HEK293 (cell line): ENCODE data around the gene AKTIP.
A peak's percentile ranks its signal among the peaks of the same experiment; 100 is the strongest.

Experiments used
- CTCF ChIA-PET: fragments of 350-600 bp; formaldehyde crosslinking; extraction: SDS; loops from one replicate; lab custom pipeline; 2021; ENCODE audit warnings: antibody characterized with exemption; lab: Yijun Ruan, JAX
- POLR2A ChIA-PET: fragments of 300-600 bp; formaldehyde crosslinking; extraction: SDS; loops from one replicate; lab custom pipeline; 2020; ENCODE audit warnings: antibody characterized with exemption, inconsistent platforms; lab: Yijun Ruan, JAX
- H3K27ac ChIP-seq: fragments of 200-500 bp; sonication (Bioruptor generic); 2 replicates; pipeline ENCODE4 v1.5.1; 2014; ENCODE audit warnings: low read depth, low read length, control low read depth, inconsistent platforms; ENCODE audit errors: extremely low read depth
- H3K36me3 ChIP-seq, 2 experiments: fragments of 200-500 bp in 1 of 2; sonication (Bioruptor generic) in 1 of 2; 1 replicate in 1 of 2; 2 replicates in 1 of 2; pipeline ENCODE4 v1.5.1; 2014 to 2017; ENCODE audit warnings: inconsistent platforms in 2 of 2, low read length in 2 of 2; ENCODE audit not compliant: control insufficient read depth in 2 of 2, insufficient read depth in 1 of 2
- H3K4me1 ChIP-seq: fragments of 200-500 bp; sonication (Bioruptor generic); 2 replicates; pipeline ENCODE4 v1.5.1; 2014; ENCODE audit warnings: mild to moderate bottlenecking, low read length, inconsistent platforms; ENCODE audit not compliant: control insufficient read depth, insufficient read depth
- H3K4me3 ChIP-seq: 2 replicates; pipeline ENCODE4 v1.5.1; 2011; ENCODE audit warnings: low read depth, mild to moderate bottlenecking, control low read depth, low read length, moderate library complexity
- H3K9me3 ChIP-seq: fragments of 200-500 bp; sonication (Bioruptor generic); 2 replicates; pipeline ENCODE4 v1.5.1; 2014; ENCODE audit warnings: low read depth, low read length, inconsistent platforms; ENCODE audit not compliant: control insufficient read depth, insufficient read depth
- GLIS1 ChIP-seq: fragments of 450-650 bp; formaldehyde crosslinking; IDR thresholded peaks from 2 replicates; pipeline ENCODE4 v1.5.1; 2016; ENCODE audit warnings: missing biosample characterization, missing genetic modification characterization
- SCRT2 ChIP-seq: fragments of 450-650 bp; formaldehyde crosslinking; IDR thresholded peaks from 2 replicates; pipeline ENCODE4 v1.5.1; 2016; ENCODE audit warnings: missing biosample characterization, missing genetic modification characterization
- SETDB1 ChIP-seq: IDR thresholded peaks from one replicate; pipeline ENCODE4 v1.6.1; 2017; ENCODE audit warnings: mild to moderate bottlenecking, low read length, moderate library complexity, mixed read lengths; ENCODE audit not compliant: insufficient read length
- SP3 ChIP-seq: fragments of 450-650 bp; formaldehyde crosslinking; IDR thresholded peaks from 2 replicates; pipeline ENCODE4 v1.5.1; 2016; ENCODE audit warnings: missing biosample characterization, missing genetic modification characterization
- TRIM28 ChIP-seq: IDR thresholded peaks from 2 replicates; pipeline ENCODE4 v1.6.1; 2011; ENCODE audit warnings: low read length, control low read depth, borderline replicate concordance
- ZBTB8A ChIP-seq: fragments of 450-650 bp; formaldehyde crosslinking; IDR thresholded peaks from 2 replicates; pipeline ENCODE4 v1.5.1; 2016; ENCODE audit warnings: missing biosample characterization, missing genetic modification characterization
- ZNF112 ChIP-seq: fragments of 450-650 bp; formaldehyde crosslinking; IDR thresholded peaks from 2 replicates; pipeline ENCODE4 v1.5.0; 2017; ENCODE audit warnings: missing biosample characterization, missing genetic modification characterization
- ZNF354C ChIP-seq: fragments of 450-650 bp; formaldehyde crosslinking; IDR thresholded peaks from 2 replicates; pipeline ENCODE4 v1.5.1; 2016; ENCODE audit warnings: missing biosample characterization, missing genetic modification characterization, low read depth, borderline replicate concordance
- ZNF558 ChIP-seq: fragments of 450-650 bp; formaldehyde crosslinking; IDR thresholded peaks from 2 replicates; pipeline ENCODE4 v1.5.1; 2016; ENCODE audit warnings: missing biosample characterization, missing genetic modification characterization
- ZNF660 ChIP-seq: fragments of 450-650 bp; IDR thresholded peaks from 2 replicates; pipeline ENCODE4 v1.5.1; 2018; ENCODE audit warnings: missing biosample characterization, mild to moderate bottlenecking, missing genetic modification characterization
- ZNF664 ChIP-seq: fragments of 450-650 bp; formaldehyde crosslinking; IDR thresholded peaks from 2 replicates; pipeline ENCODE4 v1.5.1; 2016; ENCODE audit warnings: missing biosample characterization, missing genetic modification characterization
- ZNF747 ChIP-seq: fragments of 450-650 bp; formaldehyde crosslinking; IDR thresholded peaks from 2 replicates; pipeline ENCODE4 v1.5.1; 2016; ENCODE audit warnings: missing biosample characterization, missing genetic modification characterization
- ZNF776 ChIP-seq: fragments of 450-650 bp; formaldehyde crosslinking; IDR thresholded peaks from 2 replicates; pipeline ENCODE4 v1.5.0; 2017; ENCODE audit warnings: missing biosample characterization, missing genetic modification characterization, borderline replicate concordance
- ZNF792 ChIP-seq: fragments of 450-650 bp; formaldehyde crosslinking; IDR thresholded peaks from 2 replicates; pipeline ENCODE4 v1.5.1; 2016; ENCODE audit warnings: missing biosample characterization, missing genetic modification characterization
- TF ChIP-seq, protein P1 (sequence below): sonication (generic); formaldehyde crosslinking; IDR thresholded peaks from 2 replicates; pipeline ENCODE4 v1.8.1; 2022; ENCODE audit warnings: mild to moderate bottlenecking, moderate library complexity, missing genetic modification reagents
- TF ChIP-seq, protein P2 (sequence below): fragments of 450-650 bp; formaldehyde crosslinking; IDR thresholded peaks from 2 replicates; pipeline ENCODE4 v1.5.1; 2017; ENCODE audit warnings: missing biosample characterization, missing genetic modification characterization
- TF ChIP-seq, protein P3 (sequence below): fragments of 450-650 bp; formaldehyde crosslinking; IDR thresholded peaks from 2 replicates; pipeline ENCODE4 v1.5.1; 2016; ENCODE audit warnings: missing biosample characterization, missing genetic modification characterization, borderline replicate concordance
- TF ChIP-seq, protein P4 (sequence below): fragments of 450-650 bp; formaldehyde crosslinking; IDR thresholded peaks from 2 replicates; pipeline ENCODE4 v1.5.1; 2017; ENCODE audit warnings: missing biosample characterization, mild to moderate bottlenecking, missing genetic modification characterization, moderate library complexity
- TF ChIP-seq, protein P5 (sequence below): fragments of 450-650 bp; formaldehyde crosslinking; IDR thresholded peaks from 2 replicates; pipeline ENCODE4 v1.5.0; 2017; ENCODE audit warnings: missing biosample characterization, missing genetic modification characterization, borderline replicate concordance
- TF ChIP-seq, protein P6 (sequence below): fragments of 450-650 bp; formaldehyde crosslinking; IDR thresholded peaks from 2 replicates; pipeline ENCODE4 v1.5.1; 2016; ENCODE audit warnings: missing biosample characterization, missing genetic modification characterization

AKTIP gene

DNA sequence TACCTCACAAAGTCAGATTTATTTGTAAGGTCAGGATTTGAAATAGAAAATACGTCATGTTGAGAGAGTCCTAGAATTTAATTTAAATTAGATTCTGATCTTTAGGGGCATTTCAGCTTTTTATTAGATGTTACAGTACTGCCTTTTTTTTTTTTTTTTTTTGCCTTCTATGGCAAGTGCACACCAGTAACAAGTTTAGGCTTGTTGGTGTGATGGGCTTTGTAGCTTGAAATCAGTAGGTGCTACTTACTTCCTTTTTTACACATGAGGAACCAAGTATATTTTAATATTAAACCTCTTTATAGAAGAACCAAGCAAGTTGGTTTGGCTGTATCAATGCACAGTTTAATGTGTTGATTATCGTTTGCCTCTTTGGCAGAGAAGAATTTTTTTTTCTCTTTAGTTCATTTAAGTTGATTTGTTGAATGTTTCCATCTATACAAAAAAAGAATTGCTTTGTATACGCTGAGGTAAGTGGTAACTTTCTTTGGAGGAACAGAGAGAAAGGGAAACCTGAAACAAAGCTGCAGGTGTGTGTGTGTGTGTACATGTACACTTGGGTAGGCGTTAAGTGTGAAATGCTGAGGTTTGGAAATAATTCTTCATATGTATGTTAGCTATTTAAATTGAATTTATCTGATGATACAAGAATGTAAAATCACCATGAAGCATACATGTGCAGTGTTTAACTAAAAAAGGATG lies 53.0 kb downstream of the AKTIP start:
- CTCF ChIA-PET = no interaction called here
- Histone ChIP-seq H3K27ac (no peak overlapping the region), H3K4me1 (no peaks in the 10 kb centered on the region), H3K4me3 (no peak overlapping the region), H3K36me3 (peaks cover 13 to 40% of the 10 kb centered on the region in 2 experiments), H3K9me3 (no peaks in the 10 kb centered on the region)
- POLR2A ChIA-PET = interaction anchor here (0.6 kb wide), 1 partner anchor 60 kb away, joined by 5 read pairs; no protein-coding TSS in a partner anchor
- TF ChIP-seq ZNF112 (tag by site-specific recombination) (no peak), ZNF664 (tag by site-specific recombination) (0 out of 2 replicates have a peak, but pooled peaks have one; percentile 34)

DNA sequence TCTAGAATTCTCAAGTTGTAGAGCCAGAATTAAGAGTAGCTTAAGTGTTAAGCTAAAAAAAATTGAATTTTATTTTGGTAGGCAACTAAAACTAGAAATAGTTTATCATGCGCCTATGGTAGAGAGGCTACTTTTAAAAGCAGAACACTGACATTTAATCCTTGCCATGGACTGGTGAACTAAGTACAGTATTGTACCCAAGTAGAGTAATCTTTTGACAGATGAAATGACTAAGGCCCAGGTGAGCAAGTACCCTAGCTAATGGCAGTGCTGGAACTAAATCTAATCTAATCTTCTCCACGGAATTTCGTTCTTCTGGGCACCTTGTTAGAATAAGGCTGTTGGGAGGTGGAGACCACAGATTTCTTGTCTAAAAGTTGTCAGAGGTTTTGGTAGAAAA lies 56.9 kb downstream of the AKTIP start:
- Histone ChIP-seq H3K27ac (no peak overlapping the region), H3K9me3 (no peaks in the 10 kb centered on the region), H3K4me1 (no peaks in the 10 kb centered on the region), H3K4me3 (no peak overlapping the region), H3K36me3 (peaks cover 13 to 37% of the 10 kb centered on the region in 2 experiments)
- ChIA-PET POLR2A (interaction anchor here (1.3 kb wide), 1 partner anchor 11 kb away, joined by 6 read pairs; no protein-coding TSS in a partner anchor), CTCF (interaction anchor here (0.6 kb wide), 1 partner anchor 1435 kb away, joined by 4 read pairs; no protein-coding TSS in a partner anchor)
- TF ChIP-seq GLIS1 (tag by site-specific recombination) (no peak), ZNF776 (tag by site-specific recombination) (no peak), ZBTB8A (no peak), ZNF660 (tag by site-specific recombination) (no peak), ZNF354C (tag by site-specific recombination) (no peak), TRIM28 (no peak), ZNF747 (tag by site-specific recombination) (no peak), ZNF558 (tag by site-specific recombination) (no peak), SETDB1 (no peak), SCRT2 (tag by site-specific recombination) (no peak), ZNF792 (tag by site-specific recombination) (no peak), SP3 (tag by site-specific recombination) (no peak)
- TF ChIP-seq, protein P1, sequence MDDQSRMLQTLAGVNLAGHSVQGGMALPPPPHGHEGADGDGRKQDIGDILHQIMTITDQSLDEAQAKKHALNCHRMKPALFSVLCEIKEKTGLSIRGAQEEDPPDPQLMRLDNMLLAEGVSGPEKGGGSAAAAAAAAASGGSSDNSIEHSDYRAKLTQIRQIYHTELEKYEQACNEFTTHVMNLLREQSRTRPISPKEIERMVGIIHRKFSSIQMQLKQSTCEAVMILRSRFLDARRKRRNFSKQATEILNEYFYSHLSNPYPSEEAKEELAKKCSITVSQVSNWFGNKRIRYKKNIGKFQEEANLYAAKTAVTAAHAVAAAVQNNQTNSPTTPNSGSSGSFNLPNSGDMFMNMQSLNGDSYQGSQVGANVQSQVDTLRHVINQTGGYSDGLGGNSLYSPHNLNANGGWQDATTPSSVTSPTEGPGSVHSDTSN (CRISPR knock-in tag) = no peak
- TF ChIP-seq, protein P2, sequence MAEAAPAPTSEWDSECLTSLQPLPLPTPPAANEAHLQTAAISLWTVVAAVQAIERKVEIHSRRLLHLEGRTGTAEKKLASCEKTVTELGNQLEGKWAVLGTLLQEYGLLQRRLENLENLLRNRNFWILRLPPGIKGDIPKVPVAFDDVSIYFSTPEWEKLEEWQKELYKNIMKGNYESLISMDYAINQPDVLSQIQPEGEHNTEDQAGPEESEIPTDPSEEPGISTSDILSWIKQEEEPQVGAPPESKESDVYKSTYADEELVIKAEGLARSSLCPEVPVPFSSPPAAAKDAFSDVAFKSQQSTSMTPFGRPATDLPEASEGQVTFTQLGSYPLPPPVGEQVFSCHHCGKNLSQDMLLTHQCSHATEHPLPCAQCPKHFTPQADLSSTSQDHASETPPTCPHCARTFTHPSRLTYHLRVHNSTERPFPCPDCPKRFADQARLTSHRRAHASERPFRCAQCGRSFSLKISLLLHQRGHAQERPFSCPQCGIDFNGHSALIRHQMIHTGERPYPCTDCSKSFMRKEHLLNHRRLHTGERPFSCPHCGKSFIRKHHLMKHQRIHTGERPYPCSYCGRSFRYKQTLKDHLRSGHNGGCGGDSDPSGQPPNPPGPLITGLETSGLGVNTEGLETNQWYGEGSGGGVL = no peak
- TF ChIP-seq, protein P3, sequence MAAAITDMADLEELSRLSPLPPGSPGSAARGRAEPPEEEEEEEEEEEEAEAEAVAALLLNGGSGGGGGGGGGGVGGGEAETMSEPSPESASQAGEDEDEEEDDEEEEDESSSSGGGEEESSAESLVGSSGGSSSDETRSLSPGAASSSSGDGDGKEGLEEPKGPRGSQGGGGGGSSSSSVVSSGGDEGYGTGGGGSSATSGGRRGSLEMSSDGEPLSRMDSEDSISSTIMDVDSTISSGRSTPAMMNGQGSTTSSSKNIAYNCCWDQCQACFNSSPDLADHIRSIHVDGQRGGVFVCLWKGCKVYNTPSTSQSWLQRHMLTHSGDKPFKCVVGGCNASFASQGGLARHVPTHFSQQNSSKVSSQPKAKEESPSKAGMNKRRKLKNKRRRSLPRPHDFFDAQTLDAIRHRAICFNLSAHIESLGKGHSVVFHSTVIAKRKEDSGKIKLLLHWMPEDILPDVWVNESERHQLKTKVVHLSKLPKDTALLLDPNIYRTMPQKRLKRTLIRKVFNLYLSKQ (tag by site-specific recombination) = no peak
- TF ChIP-seq, protein P4, sequence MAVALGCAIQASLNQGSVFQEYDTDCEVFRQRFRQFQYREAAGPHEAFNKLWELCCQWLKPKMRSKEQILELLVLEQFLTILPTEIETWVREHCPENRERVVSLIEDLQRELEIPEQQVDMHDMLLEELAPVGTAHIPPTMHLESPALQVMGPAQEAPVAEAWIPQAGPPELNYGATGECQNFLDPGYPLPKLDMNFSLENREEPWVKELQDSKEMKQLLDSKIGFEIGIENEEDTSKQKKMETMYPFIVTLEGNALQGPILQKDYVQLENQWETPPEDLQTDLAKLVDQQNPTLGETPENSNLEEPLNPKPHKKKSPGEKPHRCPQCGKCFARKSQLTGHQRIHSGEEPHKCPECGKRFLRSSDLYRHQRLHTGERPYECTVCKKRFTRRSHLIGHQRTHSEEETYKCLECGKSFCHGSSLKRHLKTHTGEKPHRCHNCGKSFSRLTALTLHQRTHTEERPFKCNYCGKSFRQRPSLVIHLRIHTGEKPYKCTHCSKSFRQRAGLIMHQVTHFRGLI = no peak
- TF ChIP-seq, protein P5, sequence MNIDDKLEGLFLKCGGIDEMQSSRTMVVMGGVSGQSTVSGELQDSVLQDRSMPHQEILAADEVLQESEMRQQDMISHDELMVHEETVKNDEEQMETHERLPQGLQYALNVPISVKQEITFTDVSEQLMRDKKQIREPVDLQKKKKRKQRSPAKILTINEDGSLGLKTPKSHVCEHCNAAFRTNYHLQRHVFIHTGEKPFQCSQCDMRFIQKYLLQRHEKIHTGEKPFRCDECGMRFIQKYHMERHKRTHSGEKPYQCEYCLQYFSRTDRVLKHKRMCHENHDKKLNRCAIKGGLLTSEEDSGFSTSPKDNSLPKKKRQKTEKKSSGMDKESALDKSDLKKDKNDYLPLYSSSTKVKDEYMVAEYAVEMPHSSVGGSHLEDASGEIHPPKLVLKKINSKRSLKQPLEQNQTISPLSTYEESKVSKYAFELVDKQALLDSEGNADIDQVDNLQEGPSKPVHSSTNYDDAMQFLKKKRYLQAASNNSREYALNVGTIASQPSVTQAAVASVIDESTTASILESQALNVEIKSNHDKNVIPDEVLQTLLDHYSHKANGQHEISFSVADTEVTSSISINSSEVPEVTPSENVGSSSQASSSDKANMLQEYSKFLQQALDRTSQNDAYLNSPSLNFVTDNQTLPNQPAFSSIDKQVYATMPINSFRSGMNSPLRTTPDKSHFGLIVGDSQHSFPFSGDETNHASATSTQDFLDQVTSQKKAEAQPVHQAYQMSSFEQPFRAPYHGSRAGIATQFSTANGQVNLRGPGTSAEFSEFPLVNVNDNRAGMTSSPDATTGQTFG (tag by site-specific recombination) = no peak
- TF ChIP-seq, protein P6, sequence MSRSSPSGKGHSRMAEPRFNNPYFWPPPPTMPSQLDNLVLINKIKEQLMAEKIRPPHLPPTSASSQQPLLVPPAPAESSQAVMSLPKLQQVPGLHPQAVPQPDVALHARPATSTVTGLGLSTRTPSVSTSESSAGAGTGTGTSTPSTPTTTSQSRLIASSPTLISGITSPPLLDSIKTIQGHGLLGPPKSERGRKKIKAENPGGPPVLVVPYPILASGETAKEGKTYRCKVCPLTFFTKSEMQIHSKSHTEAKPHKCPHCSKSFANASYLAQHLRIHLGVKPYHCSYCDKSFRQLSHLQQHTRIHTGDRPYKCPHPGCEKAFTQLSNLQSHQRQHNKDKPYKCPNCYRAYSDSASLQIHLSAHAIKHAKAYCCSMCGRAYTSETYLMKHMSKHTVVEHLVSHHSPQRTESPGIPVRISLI (tag by site-specific recombination) = no peak
